HG02943 (cell line): ENCODE results near the gene ADK.
"Not testable (repeated sequence)": the region's sequence is repeated elsewhere in the genome, so short reads cannot be mapped to it uniquely, and the experiment has no call there.

Source experiments
- ATAC-seq: cut with Tn5 transposase; IDR thresholded peaks from one replicate; pipeline ENCODE4 v1.9.1; 2021; ENCODE audit warnings: mild to moderate bottlenecking, low read depth, moderate library complexity; ENCODE audit not compliant: unreplicated experiment

ADK gene

DNA sequence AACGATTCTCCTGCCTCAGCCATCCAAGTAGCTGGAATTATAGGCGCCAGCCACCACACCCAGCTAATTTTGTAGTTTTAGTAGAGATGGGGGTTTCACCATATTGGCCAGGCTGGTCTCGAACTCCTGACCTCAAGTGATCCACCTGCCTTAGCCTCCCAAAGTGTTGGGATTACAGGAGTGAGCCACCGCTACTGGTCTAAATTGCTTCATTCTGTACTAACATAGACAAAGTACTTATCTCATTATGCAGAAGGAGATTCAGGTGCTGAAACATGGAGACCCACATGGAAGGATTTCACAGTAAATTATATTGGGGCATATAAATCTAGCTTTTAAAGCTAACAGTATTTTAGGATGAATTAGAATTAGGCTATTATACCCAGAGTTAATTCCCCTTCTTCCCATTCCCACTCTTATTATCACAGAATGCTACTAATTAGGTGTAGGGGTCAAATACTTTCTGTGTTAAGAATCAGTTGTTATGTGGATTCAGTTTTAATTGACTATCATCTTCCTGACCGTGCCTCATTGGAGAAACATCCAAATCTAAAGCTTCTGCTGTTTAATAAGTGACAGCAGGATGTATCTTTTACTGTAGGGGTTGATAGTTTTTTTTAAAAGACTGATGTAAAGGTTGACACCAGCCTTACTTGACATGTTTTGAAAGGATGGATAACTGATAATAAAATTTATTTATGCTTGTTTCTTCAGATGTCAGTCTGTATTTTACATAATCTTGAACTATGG is 27.2 kb downstream of the ADK start:
- ATAC-seq: no peak

- no peak for ATAC-seq
These were observed 28.2 kb downstream of the ADK start for GRCh38 chr10:74179111-74179710.

- no peak for ATAC-seq
These were observed 35.7 kb downstream of the ADK start for GRCh38 chr10:74186678-74187077.

DNA sequence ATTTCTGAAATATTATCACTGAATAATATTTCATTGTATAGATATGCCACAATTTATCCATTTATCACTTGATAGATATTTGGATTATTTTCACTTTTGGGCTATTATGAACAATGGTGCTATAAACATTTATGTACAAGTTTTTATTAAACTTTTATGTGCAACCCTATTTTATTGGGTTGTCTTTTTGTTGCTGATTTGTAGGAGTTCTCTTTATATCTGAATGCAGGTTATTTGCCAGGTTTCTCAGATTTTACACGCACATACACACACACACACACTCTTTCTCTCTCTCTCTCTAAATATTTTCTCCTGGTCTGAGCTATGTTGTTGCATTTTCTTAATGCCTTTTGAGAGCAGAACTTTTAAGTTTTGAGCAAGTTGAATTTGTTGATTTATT is 36.2 kb downstream of the ADK start:
- ATAC-seq: no peak

DNA sequence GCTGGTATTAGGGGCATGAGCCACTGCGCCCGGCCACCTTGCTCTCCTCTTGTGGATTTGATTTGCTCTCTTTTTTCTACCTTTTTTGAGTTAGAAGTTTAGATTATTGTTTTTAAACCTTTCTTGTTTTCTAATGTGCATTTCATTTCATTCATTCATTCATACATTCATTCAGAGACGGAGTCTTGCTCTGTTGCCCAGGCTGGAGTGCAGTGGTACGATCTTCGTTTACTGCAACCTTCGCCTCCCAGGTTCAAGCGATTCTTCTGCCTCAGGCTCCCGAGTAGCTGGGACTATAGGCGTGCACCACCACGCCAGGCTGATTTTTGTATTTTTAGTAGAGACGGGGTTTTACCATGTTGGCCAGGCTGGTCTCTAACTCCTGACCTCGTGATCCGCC is 37.6 kb downstream of the ADK start:
- ATAC-seq: not testable (repeated sequence)

DNA sequence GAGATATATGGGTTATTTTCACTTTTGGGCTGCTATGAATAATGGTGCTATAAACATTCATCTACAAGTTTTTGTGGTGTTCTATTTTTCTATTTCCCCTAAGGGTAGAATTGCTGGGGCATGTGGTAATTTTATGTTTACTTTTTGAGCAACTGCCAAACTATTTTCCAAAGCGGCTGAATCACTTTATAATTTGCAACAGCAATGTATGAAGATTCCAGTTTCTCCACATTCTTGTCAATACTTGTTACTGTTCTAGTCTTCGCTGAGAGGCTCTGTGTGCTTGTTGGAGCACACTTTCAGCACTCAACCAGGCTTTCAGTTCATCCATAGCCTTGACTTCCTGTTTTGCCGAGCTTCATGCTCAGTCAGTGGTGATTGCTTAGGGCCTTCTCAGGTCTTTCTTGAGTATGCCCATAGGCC is 39.0 kb downstream of the ADK start:
- ATAC-seq: no peak

- ATAC-seq: no peak
These were observed 39.5 kb downstream of the ADK start for GRCh38 chr10:74190494-74190893.

DNA sequence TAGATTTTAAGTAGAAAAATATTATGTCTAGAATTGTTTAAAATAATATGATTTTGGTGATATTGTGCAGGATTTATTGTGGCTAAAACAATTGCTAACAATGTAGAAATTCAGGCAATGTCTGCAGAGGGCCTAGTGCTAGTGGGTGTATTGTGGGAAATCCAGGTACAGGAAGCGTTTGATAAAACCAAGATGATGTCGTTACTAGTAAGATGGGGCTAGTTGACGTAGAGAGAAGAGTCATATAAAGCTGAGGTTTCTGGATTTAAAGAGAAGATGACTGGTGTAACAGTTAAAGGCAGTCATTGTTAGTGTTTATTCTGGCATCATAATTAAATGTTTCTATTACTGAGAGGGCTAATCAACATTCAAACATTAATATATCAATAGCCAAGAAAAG is 43.5 kb downstream of the ADK start:
- no peak for ATAC-seq

- no peak for ATAC-seq
These were observed 44.0 kb downstream of the ADK start for GRCh38 chr10:74194999-74195398.

- no peak for ATAC-seq
These were observed 48.3 kb downstream of the ADK start for GRCh38 chr10:74199315-74199714.

- ATAC-seq: no peak
These were observed 51.3 kb downstream of the ADK start for GRCh38 chr10:74202356-74202755.

DNA sequence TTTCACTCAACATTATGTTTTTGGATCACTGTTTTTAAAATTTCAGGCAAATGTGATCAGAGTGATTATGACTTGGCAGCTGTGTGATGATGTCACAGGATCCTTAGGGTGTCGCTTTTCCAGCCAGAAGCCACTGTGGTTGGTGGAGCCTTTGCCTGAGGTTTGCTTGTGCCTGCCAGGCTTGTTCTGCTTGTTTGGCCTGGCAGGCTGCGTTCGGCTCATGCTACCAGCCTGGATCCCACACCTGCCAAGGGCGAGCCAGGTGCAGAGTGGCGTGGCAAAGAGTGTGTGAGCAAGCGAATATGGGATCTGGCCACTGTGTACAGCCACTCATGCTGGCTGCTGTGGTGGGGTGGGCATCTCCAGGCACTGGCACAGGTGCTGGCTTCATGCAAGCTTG is 55.7 kb downstream of the ADK start:
- ATAC-seq: no peak

- ATAC-seq: no peak
These were observed 56.9 kb downstream of the ADK start for GRCh38 chr10:74207691-74208480.

GRCh38 chr10:74208997-74209396 is 58.0 kb downstream of the ADK start:
- no peak for ATAC-seq

DNA sequence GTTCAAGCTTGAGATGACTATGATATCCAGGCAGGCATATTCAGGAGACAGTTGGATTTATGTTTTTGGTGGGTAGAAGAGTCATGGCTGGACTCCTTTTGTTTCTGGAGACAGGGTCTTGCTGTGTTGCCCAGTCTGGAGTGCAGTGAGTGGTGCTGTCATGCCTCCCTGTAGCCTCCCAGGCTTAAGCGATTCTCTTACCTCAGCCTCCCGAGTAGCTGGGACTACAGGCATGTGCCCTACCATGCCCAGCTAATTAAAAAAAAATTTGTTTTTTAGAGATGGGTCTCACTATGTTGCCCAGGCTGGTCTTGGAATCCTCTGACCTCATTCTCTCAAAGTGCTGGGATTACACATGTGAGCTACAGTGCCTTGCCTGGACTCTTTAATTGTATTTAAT is 62.0 kb downstream of the ADK start:
- ATAC-seq: no peak

- no peak for ATAC-seq
These were observed 62.6 kb downstream of the ADK start for GRCh38 chr10:74213571-74214162.

- not testable (repeated sequence) for ATAC-seq
These were observed 66.1 kb downstream of the ADK start for GRCh38 chr10:74217110-74217509.

DNA sequence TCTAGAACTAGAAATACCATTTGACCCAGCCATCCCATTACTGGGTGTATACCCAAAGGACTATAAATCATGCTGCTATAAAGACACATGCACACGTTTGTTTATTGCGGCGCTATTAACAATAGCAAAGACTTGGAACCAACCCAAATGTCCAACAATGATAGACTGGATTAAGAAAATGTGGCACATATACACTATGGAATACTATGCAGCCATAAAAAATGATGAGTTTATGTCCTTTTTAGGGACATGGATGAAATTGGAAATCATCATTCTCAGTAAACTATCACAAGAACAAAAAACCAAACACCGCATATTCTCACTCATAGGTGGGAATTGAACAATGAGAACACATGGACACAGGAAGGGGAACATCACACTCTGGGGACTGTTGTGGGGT is 71.4 kb downstream of the ADK start:
- not testable (repeated sequence) for ATAC-seq

DNA sequence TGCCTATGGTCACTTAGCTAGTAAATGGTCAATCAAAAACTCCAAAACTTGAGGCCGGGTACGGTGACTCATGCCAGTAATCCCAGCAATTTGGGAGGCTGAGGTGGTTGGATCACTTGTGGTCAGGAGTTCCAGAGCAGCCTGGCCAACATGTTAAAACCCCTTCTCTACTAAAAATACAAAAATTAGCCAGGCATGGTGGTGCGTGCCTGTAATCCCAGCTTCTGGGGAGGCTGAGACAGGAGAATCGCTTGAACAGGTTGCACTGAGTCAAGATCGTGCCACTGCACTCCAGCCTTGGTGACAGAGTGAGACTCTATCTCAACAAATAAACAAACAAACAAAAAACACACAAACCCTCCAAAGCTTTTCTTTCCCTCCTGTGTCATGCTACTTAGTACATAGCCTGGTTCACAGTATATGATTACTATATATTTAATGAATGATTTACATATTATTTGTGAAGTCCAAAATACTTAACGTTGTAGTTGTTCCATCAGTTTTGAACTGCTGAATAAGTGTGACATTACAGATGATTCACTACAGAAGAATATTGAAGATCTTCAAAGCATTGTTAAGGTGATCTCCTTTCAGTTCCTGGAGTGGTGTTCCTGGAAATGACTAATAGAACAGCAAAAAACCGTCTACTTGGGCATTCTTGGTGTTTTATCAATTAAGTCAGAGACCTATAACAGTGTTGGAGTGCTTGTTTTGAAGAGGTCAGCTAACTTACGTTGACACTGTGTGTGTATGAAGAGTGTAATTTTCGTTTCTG is 72.9 kb downstream of the ADK start:
- ATAC-seq: no peak

DNA sequence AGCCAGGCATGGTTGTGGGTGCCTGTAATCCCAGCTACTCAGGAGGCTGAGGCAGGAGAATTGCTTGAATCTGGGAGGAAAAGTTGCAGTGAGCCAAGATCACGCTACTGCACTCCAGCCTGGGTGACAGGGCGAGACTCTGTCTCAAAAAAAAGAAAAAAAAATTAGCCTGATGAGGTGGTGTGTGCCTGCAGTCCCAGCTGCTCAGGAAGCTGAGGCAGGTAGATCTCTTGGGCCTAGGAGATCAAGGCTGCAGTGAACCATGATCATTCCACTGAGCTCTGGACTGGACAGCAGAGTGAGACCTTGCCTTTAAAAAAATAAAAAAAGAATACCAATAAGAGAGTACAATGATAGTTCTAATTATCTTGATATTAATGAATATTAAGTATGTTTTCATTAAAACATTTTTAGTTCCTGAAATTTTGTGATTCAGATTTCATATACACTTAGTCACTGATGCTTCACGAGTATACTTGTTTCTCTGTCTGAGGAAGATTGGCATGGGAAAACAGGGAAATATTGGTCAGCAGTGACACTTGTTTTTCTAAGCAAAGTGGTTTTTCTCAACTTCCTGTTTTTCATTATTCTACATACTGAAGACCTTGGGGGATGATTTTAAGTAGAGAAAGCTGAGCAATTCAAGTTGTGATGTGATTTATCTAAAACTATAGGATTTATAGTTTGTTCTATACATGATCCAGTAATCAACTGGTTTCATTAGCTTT is 76.8 kb downstream of the ADK start:
- no peak for ATAC-seq
